Vagina (tissue), 2 donors: ENCODE measurements around the gene NRG3.

Source experiments
- POLR2AphosphoS5 ChIP-seq, 2 donors: sonication (generic); formaldehyde crosslinking; IDR thresholded peaks; one replicate each; pipeline ENCODE4 v1.9.0; 2017; ENCODE audit warnings: antibody characterized with exemption in 2 of 2, mild to moderate bottlenecking in 2 of 2, low read depth in 1 of 2; ENCODE audit not compliant: insufficient read depth in 1 of 2
- TF ChIP-seq, protein P1 (sequence below), 3 experiments: fragments of 450-650 bp in 2 of 3; fragments of 200-600 bp in 1 of 3; sonication (generic) in 1 of 3; IDR thresholded peaks; one replicate each; pipeline ENCODE4 v1.5.1; 2017 to 2019; ENCODE audit warnings: antibody characterized with exemption in 3 of 3, mild to moderate bottlenecking in 2 of 3, moderate library complexity in 2 of 3

DNA sequence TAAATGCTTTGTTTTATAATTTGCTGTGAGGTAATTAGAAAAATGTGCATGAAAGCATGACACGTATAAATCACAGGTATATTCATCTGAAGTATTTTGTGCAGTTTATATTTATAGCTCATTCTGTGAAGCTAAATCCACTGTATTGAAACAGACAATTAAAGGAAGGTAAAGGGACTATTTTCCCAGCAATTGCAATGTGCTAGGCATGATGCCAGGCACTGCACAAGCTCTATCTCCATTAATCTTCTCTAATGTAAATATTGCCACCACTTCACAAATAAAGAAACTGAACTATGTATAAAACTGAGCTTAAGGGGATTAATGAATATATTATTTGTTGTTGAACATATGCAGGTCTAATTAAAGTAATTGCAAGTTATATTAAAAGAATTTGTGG, 1012.5 kb downstream of the NRG3 start:
- TF ChIP-seq, protein P1, sequence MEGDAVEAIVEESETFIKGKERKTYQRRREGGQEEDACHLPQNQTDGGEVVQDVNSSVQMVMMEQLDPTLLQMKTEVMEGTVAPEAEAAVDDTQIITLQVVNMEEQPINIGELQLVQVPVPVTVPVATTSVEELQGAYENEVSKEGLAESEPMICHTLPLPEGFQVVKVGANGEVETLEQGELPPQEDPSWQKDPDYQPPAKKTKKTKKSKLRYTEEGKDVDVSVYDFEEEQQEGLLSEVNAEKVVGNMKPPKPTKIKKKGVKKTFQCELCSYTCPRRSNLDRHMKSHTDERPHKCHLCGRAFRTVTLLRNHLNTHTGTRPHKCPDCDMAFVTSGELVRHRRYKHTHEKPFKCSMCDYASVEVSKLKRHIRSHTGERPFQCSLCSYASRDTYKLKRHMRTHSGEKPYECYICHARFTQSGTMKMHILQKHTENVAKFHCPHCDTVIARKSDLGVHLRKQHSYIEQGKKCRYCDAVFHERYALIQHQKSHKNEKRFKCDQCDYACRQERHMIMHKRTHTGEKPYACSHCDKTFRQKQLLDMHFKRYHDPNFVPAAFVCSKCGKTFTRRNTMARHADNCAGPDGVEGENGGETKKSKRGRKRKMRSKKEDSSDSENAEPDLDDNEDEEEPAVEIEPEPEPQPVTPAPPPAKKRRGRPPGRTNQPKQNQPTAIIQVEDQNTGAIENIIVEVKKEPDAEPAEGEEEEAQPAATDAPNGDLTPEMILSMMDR (IDR thresholded peaks at IDR 0.05), result no peak
- TF ChIP-seq POLR2AphosphoS5 (IDR thresholded peaks at IDR 0.05; ENCODE audit: insufficient read depth in 1 of 2, low read depth in 1 of 2), result no peak
